MM.1S (cell line): ENCODE measurements around the gene ANGPTL8.

Source experiments
- DNase-seq: peaks from one replicate; pipeline ENCODE4 v3.0.0-alpha.2; 2015
- H2AFZ ChIP-seq: fragments of 300-600 bp; sonication (generic); 2 replicates; pipeline ENCODE4 v1.6.0; 2016; ENCODE audit warnings: antibody characterized with exemption, low read length
- H3F3A ChIP-seq: fragments of 300-600 bp; sonication (generic); 2 replicates; pipeline ENCODE4 v1.6.1; 2016; ENCODE audit warnings: mild to moderate bottlenecking, antibody characterized with exemption, low read length, moderate library complexity, mixed read lengths; ENCODE audit not compliant: insufficient read depth
- H3K27ac ChIP-seq: fragments of 300-600 bp; sonication (generic); 2 replicates; pipeline ENCODE4 v1.5.1; 2016; ENCODE audit warnings: mild to moderate bottlenecking, low read length
- H3K27me3 ChIP-seq: fragments of 300-600 bp; sonication (generic); replicated peaks from 2 replicates; pipeline ENCODE4 v1.6.0; 2016; ENCODE audit warnings: low read length; ENCODE audit not compliant: insufficient read depth
- H3K36me3 ChIP-seq: fragments of 300-600 bp; sonication (generic); replicated peaks from 2 replicates; pipeline ENCODE4 v1.6.1; 2016; ENCODE audit warnings: mild to moderate bottlenecking, low read length, mixed read lengths; ENCODE audit not compliant: insufficient read depth
- H3K4me1 ChIP-seq: fragments of 300-600 bp; sonication (generic); 2 replicates; pipeline ENCODE4 v1.6.1; 2016; ENCODE audit warnings: low read length, mixed read lengths
- H3K4me2 ChIP-seq: fragments of 300-600 bp; sonication (generic); 2 replicates; pipeline ENCODE4 v1.6.0; 2016; ENCODE audit warnings: low read depth, low read length
- H3K4me3 ChIP-seq: fragments of 300-600 bp; sonication (generic); 2 replicates; pipeline ENCODE4 v1.5.1; 2016; ENCODE audit warnings: low read length, mixed read lengths
- H3K79me2 ChIP-seq: fragments of 300-600 bp; sonication (generic); 2 replicates; pipeline ENCODE4 v1.6.1; 2016; ENCODE audit warnings: mixed run types, low read length, mixed read lengths
- H3K9ac ChIP-seq: fragments of 300-600 bp; sonication (generic); 2 replicates; pipeline ENCODE4 v1.6.1; 2016; ENCODE audit warnings: low read length, mixed read lengths
- H3K9me2 ChIP-seq: fragments of 300-600 bp; sonication (generic); replicated peaks from 2 replicates; pipeline ENCODE4 v1.6.1; 2016; ENCODE audit warnings: mild to moderate bottlenecking, low read length, mixed read lengths; ENCODE audit not compliant: insufficient read depth
- H3K9me3 ChIP-seq: fragments of 300-600 bp; sonication (generic); replicated peaks from 2 replicates; pipeline ENCODE4 v1.6.1; 2016; ENCODE audit warnings: mild to moderate bottlenecking, low read length, mixed read lengths; ENCODE audit not compliant: insufficient read depth
- H4K20me1 ChIP-seq: fragments of 300-600 bp; sonication (generic); 2 replicates; pipeline ENCODE4 v1.6.1; 2016; ENCODE audit warnings: mild to moderate bottlenecking, low read length, moderate library complexity, mixed read lengths; ENCODE audit not compliant: insufficient read depth
- EZH2 ChIP-seq: fragments of 300-600 bp; sonication (generic); optimal IDR thresholded peaks from 2 replicates; pipeline ENCODE3; 2017; ENCODE audit warnings: low read depth, mild to moderate bottlenecking, antibody characterized with exemption, low read length, mixed read lengths
- EZH2phosphoT487 ChIP-seq: fragments of 300-600 bp; sonication (generic); IDR thresholded peaks from 2 replicates; pipeline ENCODE4 v1.6.1; 2018; ENCODE audit warnings: antibody characterized with exemption, low read length
- TF ChIP-seq, protein P1 (sequence below): fragments of 300-600 bp; sonication (generic); IDR thresholded peaks from 2 replicates; pipeline ENCODE4 v1.5.1; 2016; ENCODE audit warnings: antibody characterized with exemption, low read length, mixed read lengths

ANGPTL8 gene

DNA sequence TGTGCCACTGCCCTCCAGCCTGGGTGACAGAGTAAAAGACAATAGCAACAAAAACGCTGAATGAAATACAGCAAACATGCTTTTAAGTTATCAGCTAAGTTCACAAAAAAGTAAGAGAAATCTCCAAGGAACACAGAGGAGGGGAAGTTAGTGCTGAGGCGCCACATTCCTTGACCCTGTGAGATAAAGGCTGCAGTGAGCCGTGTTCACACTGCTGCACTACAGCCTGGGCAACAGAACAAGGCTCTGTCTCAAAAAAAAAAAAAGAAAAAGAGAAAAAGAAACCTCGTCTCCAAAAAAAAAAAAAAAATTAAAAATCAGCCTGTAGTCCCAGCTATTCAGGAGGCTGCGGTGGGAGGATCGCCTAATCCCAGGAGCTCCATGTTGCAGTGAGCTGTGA lies 39.3 kb downstream of the ANGPTL8 start:
- no peak overlapping the region for H2AFZ ChIP-seq
- peaks cover 9% of the 10 kb centered on the region for H3F3A ChIP-seq
- H3K36me3 ChIP-seq = no peaks in the 10 kb centered on the region
- no peak overlapping the region for H3K4me3 ChIP-seq
- no peaks in the 10 kb centered on the region for H3K9me3 ChIP-seq
- H3K4me1 ChIP-seq = 0 out of 2 replicates have a peak, but pooled peaks cover 3% of the 10 kb centered on the region
- no peaks in the 10 kb centered on the region for H3K79me2 ChIP-seq
- TF ChIP-seq EZH2 (no peak), EZH2phosphoT487 (no peak)
- TF ChIP-seq, protein P1, sequence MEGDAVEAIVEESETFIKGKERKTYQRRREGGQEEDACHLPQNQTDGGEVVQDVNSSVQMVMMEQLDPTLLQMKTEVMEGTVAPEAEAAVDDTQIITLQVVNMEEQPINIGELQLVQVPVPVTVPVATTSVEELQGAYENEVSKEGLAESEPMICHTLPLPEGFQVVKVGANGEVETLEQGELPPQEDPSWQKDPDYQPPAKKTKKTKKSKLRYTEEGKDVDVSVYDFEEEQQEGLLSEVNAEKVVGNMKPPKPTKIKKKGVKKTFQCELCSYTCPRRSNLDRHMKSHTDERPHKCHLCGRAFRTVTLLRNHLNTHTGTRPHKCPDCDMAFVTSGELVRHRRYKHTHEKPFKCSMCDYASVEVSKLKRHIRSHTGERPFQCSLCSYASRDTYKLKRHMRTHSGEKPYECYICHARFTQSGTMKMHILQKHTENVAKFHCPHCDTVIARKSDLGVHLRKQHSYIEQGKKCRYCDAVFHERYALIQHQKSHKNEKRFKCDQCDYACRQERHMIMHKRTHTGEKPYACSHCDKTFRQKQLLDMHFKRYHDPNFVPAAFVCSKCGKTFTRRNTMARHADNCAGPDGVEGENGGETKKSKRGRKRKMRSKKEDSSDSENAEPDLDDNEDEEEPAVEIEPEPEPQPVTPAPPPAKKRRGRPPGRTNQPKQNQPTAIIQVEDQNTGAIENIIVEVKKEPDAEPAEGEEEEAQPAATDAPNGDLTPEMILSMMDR = no peak
- no peak overlapping the region for H3K27ac ChIP-seq
- DNase-seq = no peak
- H3K4me2 ChIP-seq = no peak overlapping the region
- H4K20me1 ChIP-seq = no peaks in the 10 kb centered on the region
- H3K27me3 ChIP-seq = peaks cover 65% of the 10 kb centered on the region
- no peaks in the 10 kb centered on the region for H3K9me2 ChIP-seq
- H3K9ac ChIP-seq = no peak overlapping the region

DNA sequence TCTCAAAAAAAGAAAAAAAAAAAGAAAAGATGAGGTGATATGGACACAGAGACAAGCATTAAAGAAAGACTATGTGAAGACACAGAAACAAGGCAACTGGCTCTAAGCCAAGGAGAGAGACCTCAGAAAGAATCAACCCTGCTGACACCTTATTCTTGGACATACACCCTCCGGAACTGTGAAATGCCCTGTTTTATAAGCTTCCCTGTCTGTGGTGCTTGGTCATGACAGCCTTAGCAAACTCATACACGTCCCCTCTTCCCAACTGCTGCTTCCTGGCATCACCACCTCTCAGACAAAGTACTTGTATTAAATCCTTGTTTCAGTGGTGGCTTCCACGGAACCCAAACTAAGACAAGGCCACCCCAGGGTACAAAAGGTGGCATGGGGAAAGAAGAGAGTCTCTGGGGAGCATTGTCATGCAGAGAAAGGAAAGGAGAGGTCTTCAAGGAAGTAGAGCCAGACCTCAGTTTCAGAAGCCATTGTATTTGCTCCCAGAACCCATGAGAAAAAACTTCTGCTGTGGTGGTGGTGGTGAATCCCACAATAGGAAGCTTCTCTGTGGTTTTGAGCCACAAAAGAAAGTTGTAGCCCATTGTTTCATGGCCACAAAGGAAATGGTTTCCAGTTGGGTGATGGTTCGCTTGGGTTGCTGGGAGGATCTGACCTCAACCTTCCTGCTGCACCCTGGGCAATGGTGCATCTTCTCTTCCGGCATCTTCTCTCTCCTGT lies 40.3 kb downstream of the ANGPTL8 start:
- Histone ChIP-seq H3K27ac (no peak overlapping the region), H3K4me1 (0 out of 2 replicates have a peak, but pooled peaks cover 3% of the 10 kb centered on the region), H3K27me3 (peaks cover 66% of the 10 kb centered on the region), H3F3A (peaks cover 9% of the 10 kb centered on the region), H4K20me1 (no peaks in the 10 kb centered on the region), H3K9ac (no peak overlapping the region), H3K79me2 (no peaks in the 10 kb centered on the region), H2AFZ (no peak overlapping the region), H3K4me2 (no peak overlapping the region), H3K36me3 (no peaks in the 10 kb centered on the region), H3K9me2 (no peaks in the 10 kb centered on the region), H3K4me3 (no peak overlapping the region), H3K9me3 (no peaks in the 10 kb centered on the region)
- TF ChIP-seq, protein P1 = no peak
- TF ChIP-seq EZH2phosphoT487 (no peak), EZH2 (no peak)
- peak; percentile 70 for DNase-seq

DNA sequence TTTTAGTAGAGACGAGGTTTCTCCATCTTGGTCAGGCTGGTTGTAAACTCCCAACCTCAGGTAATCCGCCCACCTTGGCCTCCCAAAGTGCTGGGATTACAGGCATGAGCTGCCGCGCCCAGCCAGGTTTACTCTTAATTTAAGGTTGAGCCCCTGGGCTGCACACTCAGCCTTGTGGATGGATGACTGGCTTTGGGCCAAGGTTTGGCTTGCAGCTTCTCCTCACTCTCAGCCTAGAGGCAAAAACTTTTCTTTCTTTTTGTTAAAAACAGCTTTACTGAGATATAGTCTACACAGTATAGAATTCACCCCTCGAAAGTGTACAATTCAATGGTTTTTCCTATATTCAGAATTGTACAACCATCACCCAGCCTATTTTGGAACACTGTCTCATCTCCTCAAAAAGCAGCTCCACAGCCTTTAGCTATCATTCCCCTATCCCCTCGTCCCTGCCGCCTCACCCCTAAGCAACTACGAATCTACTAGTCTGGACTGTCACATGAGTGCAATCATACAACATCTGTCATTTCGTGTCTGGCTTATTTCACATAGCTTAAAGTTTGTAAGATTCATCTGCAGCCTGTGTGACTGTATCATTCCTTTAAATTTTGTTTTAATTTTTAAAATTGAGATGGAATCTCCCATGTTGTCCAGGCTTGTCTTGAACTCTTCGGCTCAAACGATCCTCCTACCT lies 42.1 kb downstream of the ANGPTL8 start:
- Histone ChIP-seq H3K4me2 (no peak overlapping the region), H3K36me3 (no peaks in the 10 kb centered on the region), H3K9ac (no peak overlapping the region), H3K9me3 (no peaks in the 10 kb centered on the region), H3K4me3 (no peak overlapping the region), H2AFZ (no peak overlapping the region), H3K9me2 (no peaks in the 10 kb centered on the region), H3F3A (peaks cover 9% of the 10 kb centered on the region), H4K20me1 (no peaks in the 10 kb centered on the region), H3K79me2 (no peaks in the 10 kb centered on the region), H3K4me1 (0 out of 2 replicates have a peak, but pooled peaks cover 3% of the 10 kb centered on the region), H3K27me3 (peaks cover 69% of the 10 kb centered on the region), H3K27ac (no peak overlapping the region)
- DNase-seq = no peak
- TF ChIP-seq EZH2phosphoT487 (no peak), EZH2 (no peak)
- TF ChIP-seq, protein P1 = no peak
